Hepatocyte (in vitro differentiated cells): ENCODE data around the gene EIF3B.

ENCODE experiments used
- CTCF ChIP-seq: fragments of 200-600 bp; sonication (generic); IDR thresholded peaks from 2 replicates; pipeline ENCODE4 v1.5.1; 2016; ENCODE audit warnings: antibody characterized with exemption, mild to moderate bottlenecking; ENCODE audit not compliant: poor library complexity
- EZH2 ChIP-seq: fragments of 200-600 bp; sonication (generic); IDR thresholded peaks from 2 replicates; pipeline ENCODE4 v1.6.1; 2016; ENCODE audit warnings: antibody characterized with exemption, mild to moderate bottlenecking, borderline replicate concordance

GRCh38 chr7:2383543-2384274 lies 29.1 kb downstream of the EIF3B start:
- TF ChIP-seq CTCF (no peak), EZH2 (no peak)
